ENCODE measurements around the gene TNIP2.

GRCh38 chr4:2799224-2799911 lies 43.2 kb upstream of the TNIP2 start:
- TF ChIP-seq MAFK (IDR thresholded peaks at IDR 0.05; ENCODE audit: low read depth, low read length) (no peak), CTCF (IDR thresholded peaks at IDR 0.05; ENCODE audit: control extremely low read depth in 1 of 3, insufficient read depth in 1 of 3, low read depth in 1 of 3, low read length in 3 of 3) (no peak), ZNF274 (IDR thresholded peaks at IDR 0.05; ENCODE audit: borderline replicate concordance, extremely low read depth, low read length) (no peak), CHD1 (IDR thresholded peaks at IDR 0.05; ENCODE audit: low read depth, low read length) (no peak), TEAD4 (IDR thresholded peaks at IDR 0.05; ENCODE audit: low read depth, low read length) (no peak), EZH2 (IDR thresholded peaks at IDR 0.05; ENCODE audit: low read depth, low read length, severe bottlenecking) (no peak), POLR2A (IDR thresholded peaks at IDR 0.05; ENCODE audit: control extremely low read depth in 1 of 2, low read depth in 2 of 2, low read length in 2 of 2) (no peak), JUND (IDR thresholded peaks at IDR 0.05; ENCODE audit: low read length) (no peak), GABPA (IDR thresholded peaks at IDR 0.05; ENCODE audit: borderline replicate concordance, insufficient read depth, low read length) (no peak), CEBPB (IDR thresholded peaks at IDR 0.05; ENCODE audit: low read depth, low read length) (no peak), SP1 (IDR thresholded peaks at IDR 0.05; ENCODE audit: low read depth, low read length) (no peak), SP2 (IDR thresholded peaks at IDR 0.05; ENCODE audit: low read length) (no peak), TCF12 (IDR thresholded peaks at IDR 0.05; ENCODE audit: low read depth, low read length) (no peak), RXRA (IDR thresholded peaks at IDR 0.05; ENCODE audit: insufficient read depth, low read depth, low read length) (no peak)
